Measurements from ENCODE around the gene CEP57L1.

Gene CEP57L1

DNA sequence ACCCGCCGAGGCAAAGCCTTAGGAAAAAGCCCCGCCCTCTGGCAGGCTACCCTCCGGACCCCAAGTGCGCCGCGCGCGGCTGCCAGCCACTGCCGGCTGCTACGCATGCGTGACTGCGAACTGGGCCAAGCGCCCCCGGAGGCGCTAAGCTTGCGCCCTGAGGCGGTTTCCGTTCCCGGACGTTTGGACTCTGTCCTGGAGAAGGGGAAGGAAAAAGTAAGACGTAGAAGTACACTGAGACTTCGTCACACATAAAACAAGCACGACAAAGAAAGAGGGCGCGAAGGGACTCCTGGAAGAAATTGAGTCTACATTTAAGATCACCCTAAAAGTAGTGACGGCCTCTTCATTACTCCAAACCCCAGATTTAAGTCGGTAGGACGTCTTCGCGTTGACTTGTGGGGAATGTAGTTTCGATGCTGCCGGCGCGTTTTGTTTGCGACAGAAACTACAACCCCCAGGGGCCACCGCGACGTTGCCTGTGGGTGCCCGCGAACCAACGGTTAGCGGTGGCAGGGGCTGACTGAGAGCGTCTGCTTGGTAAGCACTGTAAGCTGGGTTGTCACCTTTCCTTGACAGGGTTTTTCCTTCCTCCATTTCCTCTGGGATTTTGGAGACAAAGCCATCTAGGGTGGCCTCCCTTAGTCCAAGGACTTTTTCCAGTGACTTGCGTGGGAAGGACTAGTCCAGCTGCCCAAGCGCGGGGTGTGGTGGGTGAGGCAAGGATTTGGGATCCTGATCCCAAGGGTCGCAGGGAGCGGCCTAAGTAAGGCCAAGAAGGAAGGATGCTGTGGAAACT is at the start of gene CEP57L1:
CEP57L1 (plus strand) TSS at position 472 of the 799 bp plus-strand sequence. CDS start 49,715 bp downstream, outside the sequence.
- DNase-seq = peak; percentile 83

DNA sequence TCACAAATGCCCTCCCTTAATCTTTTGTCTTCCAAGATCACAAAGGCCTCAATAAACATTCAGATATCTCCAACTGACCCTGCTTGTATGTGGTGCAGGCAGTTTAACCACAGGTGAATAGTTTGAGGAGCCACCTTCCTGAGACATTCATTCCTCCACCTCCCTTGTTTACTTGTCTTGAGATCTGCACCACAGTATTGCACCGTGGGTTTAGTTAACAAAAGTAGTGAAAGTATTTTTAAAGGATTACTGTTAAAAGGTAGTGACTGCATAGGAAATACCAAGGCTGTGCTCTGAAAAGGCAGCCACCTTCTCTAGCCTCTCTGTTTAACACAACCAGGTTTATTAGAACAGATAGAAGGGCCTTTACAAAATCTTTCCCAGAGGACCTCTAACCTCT is 47.1 kb upstream of the CEP57L1 start:
- DNase-seq = no peak

DNA sequence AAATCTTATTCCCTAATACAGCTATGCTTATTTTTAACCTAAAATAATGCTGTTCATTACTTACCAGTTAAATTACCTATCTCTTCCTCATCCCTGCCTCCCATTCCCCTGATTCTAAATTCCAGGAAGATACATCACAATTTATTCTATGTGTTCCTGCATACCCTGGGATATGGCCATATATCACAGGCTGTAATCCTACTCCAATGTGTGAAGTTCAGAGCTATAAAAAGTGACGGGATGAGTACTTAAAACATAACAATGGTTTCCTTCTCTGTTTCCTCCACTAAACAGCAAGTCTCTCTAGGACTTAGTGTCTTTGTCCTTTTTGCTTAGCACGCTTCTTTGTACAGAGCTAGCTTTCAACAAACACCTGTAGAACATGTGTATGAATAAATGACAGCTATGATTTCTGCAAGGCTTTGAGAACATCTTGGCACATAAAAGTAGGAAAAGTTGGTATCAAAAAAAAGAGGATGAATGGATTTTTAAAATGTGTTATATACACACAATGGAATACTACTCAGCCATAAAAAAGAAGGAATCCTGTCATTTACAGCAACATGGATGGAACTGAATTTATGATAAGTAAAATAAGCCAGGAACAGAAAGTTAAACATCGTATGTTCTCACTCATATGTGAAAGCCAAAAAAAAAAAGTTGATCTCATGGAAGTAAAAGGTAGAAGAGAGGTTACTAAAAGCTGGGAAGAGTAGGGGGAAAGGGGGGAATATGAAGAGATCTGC is 46.5 kb upstream of the CEP57L1 start:
- no peak for DNase-seq

DNA sequence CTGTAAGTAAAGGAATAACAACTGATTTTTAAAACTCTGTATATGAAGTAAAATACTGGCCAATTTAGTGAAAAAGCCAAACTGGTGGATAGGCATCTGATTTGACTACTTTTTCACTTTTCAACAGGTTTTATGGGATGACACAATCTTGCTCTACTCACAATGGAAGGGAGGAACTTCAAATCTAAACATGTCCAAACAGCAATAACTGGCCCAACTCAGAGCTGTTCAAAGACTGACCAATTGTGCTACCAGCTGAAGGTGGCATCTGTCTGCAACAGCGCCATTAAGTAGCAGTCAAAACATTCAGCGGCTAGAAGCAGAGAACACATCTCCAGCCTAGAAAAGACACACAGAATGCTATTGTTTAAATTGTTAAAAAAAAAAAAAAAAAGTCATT is 45.3 kb upstream of the CEP57L1 start:
- DNase-seq = no peak

DNA sequence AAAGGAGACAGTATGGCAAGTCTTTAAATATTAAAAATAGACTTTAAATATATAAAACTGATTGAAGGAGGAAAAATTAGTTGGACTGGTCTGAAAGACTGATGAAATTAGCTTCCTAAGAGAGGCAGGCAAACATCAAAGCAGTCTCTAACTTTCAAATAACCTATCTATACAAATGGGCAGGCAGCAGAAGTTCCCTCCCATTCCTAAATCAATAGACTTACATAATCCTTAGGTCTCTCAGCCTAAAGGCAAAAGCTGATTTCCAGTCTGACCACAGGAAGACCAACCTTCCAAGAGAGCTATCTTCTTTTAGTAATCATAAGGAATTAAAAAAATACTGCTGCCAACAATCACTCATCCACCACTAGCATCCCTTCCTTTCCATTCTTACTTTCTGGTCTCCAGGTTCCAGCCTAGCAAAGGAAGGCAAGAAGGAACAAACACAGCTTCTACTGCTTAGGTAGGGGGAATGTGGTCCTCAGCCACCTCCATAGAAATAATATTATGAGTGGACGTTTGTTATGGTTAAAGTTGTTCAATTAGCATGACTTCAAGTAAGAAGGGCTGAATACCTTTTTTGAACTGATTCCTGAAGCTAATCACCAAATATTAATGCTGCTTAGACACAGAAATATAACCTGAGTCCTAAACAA is 44.7 kb upstream of the CEP57L1 start:
- no peak for DNase-seq

DNA sequence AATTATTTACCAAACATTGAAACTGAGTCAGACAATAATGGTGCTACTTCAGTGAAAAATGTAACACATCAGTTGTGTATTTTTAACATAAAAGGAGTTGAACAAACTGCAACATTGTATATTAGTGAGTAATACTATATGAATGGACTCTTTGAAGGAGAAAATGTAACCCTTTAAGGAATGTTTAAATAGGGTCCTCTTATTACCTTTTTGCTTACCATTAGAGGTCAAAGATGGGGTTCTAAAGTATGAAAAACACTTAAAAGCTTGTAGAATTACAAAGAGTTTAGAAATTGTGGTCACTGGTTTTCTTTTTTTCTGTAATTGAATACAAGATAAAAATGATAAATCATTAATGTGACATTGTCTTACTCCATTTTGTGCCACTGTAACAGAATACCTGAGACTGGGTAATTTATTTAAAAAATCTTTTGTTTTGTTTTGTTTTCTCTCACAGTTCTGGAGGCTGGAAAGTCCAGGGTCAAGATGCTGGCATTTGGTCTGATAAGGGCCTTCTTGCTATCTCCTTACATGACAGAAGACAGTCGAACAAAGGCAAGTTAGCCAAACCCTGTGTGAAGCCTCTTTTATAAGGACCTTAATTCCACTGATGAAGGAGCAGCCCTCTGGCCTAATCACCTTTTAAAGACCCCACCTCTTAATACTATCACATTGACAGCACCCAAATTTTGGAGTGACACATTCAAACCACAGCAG is 43.8 kb upstream of the CEP57L1 start:
- DNase-seq = no peak

DNA sequence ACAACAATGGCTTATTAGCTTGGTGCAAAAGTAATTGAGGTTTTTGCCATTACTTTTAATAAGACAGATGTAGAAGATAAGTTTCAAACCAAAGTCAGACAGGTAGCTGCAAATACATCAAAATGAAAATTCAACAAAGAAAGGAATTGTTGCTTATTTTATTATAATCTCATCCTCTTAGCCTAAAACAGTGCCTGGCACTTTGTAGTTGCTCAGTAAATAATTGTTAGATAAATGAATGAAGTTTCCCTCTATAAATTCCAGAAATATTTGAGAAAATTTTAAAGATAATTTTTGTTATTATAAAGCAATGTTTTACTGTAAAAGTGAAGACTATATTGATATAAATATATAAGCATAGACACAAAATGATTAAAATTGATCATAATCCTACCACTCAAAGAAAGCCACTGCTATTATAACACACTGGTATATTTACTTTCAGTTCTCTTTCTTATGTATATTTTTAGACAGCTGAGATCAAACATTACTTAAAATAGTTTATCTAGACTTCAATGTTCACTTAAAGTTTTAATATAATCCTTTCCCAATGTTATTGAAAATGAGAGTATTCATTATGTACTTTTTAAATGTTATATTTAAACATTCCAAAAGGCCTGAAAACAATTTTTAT is 43.2 kb upstream of the CEP57L1 start:
- no peak for DNase-seq

DNA sequence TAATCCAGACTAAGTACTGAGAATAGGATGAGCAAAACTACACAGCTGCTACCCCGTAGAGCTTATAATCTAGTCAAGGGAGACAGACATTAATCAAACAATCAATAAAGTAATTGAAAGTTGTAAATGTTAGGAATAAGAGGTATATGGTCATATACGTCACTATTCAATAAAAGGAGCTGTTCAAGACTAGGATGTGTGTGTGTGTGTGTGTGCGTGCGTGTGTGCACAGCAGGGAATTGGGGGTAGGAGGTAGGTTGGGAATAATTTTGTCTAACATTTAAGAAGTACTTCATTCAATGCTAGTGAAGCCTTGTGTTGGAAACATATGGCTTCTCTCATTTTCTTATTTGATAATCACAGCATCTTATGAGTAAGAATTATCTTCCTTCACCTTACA is 42.5 kb upstream of the CEP57L1 start:
- no peak for DNase-seq

DNA sequence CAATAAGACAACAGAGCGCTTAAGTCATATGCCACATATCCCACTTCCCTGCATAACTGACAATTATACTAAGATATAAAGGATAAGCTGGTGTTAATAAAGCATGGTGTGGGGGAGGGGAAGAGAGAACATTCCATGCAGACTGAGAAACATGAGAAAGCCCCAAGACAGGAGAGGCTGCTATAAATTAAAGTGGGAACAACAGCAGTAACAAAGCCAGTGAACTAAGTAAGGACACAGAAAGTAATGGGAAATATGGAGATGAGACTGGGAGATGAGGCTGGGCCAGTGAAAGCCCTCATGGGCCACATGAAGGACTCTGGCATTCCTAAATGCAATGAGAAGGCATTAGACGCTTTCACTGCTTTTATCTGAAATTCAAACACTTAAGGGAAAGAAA is 42.0 kb upstream of the CEP57L1 start:
- no peak for DNase-seq

DNA sequence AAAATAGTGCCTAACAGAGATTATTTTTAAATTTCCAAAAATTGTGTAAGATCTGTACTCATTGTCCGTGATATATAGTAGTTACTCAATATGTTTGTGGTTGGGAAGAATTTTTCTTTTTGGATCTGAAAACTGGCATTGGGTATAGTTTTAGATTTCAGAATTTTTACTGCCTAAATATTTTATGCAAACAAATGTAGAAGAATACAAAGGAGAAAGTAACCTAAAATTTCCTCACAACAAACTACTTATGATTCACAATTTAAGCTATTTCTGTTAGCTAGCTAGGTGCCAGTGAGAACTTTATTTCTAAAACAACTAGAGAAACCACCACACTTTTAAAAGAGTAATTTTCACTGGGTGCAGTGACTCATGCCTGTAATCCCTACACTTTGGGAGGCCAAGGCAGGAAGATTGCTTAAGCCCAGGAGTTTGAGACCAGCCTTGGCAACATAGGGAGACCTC is 39.5 kb upstream of the CEP57L1 start:
- DNase-seq = no peak

DNA sequence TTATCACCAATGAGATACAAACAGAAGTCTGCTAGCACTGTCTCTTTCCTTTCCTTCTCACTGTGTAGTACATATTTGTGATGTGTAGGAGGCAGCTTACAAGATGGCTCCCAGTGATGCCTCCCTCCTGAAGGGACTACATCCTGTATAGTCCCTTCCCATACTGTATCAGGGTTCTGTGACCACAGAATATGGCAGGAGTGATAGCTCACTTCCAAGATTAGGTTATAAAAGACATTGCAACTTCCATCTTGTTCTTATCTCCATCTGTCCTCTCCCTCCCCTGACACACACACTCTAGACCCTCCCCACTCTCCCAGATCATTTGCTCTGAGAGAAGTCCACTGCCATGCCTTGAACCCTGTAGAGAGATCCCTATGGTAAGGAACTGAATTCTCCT is 38.6 kb upstream of the CEP57L1 start:
- no peak for DNase-seq

DNA sequence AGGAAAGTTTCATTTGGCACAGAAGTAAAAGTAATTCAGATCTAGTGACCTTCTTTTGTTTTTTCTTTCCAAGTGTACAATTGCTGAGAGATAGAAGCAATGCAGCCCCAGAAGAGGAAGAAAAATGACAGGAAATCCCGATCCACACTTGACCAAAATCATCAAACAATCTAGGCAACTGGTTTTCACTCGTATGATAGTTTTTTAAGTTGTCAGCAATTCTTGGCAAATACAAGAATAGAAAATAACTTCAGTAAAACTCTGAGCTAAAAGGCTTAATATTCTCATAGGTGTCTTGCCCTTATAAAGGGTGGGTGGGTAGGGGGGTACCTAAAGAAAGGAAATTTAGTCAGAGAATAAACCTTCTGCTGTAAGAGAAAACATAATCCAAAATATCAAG is 36.7 kb upstream of the CEP57L1 start:
- DNase-seq = no peak

DNA sequence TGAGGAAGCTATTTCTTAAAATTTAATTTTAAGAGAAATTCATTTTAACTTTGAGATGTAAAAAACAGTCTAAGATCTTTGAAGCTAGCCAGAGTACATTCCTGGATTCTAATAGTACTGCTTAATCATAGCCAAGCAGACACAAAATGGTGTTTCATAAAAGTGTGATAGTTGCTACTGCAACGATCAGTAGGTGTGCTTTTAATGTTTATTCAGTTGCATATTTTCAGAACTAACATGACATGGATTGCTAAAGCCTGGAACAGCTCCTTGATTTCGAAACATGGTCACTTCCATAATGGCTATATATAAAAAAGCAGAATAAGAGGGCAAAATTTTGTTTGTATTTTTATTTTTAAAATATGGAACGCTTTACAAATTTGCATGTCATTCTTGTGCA is 36.2 kb upstream of the CEP57L1 start:
- no peak for DNase-seq

DNA sequence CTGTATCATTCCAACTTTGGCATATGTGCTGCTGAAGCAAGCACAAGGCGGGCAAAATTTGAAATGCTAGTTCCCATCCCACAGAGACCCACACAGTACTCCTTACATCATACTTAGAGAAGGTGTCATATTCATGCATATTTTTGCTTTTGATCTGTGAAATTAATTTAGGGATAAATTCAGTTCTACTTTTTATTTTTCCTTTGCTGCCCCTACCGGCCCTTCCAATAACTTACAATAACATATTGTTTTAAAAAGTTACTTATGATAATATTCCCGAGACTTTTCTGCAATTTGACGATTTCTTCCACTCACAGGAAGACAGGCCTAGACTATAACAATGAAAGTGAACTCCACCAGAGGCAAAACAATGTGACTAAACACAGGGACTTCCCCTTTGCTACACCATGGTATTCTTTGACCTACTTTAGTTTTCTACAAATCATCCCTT is 35.7 kb upstream of the CEP57L1 start:
- DNase-seq = no peak

DNA sequence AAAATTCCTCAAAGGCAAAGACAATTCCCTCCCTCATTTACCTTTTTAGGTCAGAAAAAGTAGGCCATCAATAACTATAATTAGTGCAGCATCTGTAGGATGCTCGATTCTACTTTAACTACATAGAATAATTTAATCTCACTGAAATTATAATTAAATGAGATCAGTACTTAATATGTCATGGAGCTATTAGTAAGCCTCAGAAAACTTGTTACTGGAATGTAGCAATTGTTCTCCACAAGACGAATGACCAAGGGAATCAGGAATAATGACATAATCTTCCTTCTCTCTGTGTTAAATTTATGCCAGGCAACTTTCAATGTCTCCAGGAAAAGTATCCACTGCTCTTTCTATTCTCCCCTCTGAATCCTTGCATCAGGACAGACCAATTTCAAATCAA is 34.7 kb upstream of the CEP57L1 start:
- DNase-seq = no peak

DNA sequence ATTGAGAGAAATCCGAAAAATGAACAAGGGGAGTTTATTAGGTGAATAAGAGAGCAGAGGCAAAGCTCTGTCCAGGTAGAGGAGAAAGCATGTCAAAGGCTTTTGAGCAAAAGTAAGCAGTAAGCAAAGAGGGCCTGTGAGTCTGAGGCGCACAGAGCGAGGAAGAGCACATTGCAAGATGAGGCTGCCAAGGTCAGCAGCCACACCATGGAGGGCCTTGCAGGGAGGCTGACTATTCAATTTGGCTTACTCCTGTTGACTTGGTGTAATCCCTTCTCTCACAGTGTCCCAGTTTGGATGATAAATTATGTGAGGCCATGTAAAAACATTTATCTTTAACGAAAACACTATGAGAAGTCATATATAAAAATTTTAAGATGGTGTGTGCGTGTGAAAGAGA is 33.1 kb upstream of the CEP57L1 start:
- no peak for DNase-seq

DNA sequence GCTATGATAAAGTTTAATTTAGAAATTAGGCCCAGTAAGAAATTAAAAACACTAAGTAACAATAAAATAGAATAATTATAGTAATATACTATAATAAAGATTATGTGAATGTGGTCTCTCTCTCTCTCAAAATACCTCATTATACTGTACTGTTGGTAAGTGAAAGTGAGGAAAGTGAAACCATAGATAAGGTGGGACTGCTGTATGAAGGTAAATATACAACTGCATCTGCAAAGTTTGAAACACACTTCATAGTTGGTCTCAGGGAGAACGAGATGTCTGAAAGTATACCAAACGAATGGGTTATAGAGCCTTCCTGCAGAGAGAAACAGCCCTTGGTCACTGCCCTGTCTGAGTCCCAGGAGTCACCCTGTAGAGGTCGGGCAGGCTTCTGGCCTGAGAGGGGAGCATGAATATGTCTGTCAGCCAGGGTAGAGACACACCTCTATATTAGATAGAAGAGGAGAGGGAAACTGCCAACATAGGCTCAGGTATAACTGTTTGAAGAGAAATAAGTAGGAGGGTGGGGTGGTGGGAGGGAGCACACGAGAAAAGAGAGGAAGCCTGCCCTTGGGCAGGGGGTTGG is 32.4 kb upstream of the CEP57L1 start:
- no peak for DNase-seq

DNA sequence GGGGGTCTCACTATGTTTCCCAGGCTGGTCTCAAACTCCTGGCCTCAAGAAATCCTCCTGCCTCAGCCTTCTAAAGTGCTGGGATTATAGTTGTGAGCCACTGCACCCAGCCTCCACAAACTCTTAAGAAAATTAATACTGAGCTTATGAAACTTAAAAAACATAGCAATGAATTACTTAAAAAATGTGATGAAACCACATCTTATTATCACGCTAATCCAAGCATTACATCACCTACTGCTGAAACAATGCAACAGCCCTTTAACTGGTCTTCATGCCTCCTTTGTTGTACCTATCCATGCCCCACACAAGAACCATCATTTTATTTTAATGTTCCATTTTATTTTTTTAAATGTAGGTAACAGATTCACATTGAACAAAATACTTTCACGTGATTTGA is 25.6 kb upstream of the CEP57L1 start:
- DNase-seq = no peak

DNA sequence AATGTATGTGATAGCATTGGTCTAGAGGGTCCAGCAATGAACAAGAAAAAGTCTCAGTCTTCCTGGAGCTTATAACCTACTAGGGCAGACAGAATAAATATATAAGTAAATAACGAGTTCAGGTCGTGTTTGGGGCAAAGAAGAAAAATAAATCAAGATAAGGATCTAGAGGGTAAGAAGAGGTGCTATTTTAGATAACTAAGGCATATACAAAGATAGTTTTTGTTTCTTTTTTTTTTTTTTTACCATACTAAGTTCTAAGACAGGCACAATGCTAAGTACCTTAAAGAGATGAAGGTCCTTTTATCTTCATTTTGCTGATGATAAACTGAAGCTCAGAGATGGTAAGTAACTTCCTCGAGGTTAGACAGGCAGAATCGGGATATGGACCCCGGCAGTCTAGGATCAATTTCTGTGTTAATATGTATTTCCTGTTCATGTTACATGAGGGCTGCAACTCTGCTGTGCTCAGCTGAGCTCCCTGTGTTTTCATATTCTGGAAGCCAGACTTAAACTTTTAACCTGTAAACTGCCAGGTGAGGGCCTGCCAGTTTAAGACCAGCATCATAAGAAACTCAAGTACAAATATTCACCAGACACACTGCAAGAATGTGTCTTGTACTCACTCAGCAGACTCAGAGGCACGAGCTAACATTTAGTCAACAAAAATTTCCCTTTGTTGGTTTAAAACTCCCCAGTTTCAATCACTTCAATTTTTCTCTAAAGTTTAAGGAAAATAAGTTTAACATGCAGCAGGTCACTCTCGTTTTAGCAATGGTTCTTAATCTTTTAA is 24.0 kb upstream of the CEP57L1 start:
- DNase-seq = no peak

DNA sequence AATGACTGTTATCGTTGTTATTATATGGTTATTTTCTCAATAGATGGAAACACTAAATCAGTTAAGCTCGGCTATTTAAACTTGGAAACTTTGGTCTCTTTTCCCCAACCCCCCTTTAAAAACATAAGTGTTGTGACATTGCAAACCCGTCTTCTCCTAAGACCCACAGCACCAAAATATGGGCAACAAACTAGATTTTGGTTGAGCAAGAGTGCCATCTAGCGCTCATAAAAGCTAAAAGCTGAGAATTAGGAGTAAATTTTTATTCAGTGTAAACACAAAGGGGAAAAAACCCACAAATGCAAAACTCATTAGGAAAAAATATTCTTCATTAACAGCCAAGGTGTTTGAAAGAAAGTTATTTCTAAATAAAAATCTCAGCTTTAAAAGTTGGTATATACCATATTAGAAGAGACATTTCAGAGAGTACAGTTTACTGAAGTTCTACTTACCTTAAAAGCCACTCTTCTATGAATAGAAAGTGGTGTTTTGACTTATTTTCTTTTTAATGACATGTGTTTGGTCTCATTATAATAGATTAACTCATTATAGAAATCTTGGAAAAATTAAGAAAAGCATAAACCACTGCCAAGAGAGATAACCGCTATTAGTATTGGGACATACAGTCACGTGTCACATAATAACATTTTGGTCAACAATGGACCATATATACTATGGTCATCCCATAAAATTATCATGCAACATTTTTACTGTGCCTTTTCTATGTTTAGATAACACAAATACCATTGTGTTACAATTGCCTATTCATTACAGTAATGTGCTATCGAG is 21.8 kb upstream of the CEP57L1 start:
- DNase-seq = no peak

DNA sequence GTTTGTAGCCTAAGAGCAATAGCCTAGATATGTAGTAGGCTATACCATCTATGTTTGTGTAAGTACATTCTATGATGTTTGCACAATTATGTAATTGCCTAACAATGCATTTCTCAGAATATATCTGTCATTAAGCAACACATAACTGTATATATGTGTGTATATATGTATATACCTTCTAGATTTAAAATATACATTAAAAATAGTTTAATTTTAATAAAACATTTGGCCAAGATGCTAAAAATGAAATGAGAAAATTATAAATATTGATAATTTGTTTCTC is 21.2 kb upstream of the CEP57L1 start:
- no peak for DNase-seq

All from 8988T (cell line).